ENCODE data around the gene CHRNB4.

DNA sequence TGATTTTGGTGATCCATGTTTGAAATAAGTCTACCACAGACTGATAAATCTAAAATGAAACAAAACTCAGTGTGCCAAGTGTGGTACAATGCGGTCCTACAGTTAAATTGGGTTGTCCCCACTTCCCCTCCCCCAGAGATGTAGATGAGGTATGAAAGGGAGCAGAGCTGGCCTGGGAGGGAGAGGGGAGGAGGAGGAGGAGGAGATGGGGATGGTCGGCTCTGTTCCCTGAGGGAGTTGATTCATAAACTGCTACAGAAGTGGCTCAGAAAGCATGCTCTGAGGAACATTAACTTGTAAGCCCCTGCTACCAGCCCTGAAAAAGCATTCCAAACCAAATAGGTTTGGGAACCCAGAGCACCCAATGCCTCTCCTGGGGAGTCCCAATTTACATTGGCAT lies 28.0 kb upstream of the CHRNB4 start:
- TF ChIP-seq, protein P1, sequence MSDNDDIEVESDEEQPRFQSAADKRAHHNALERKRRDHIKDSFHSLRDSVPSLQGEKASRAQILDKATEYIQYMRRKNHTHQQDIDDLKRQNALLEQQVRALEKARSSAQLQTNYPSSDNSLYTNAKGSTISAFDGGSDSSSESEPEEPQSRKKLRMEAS (IDR thresholded peaks at IDR 0.05): no peak
- TF ChIP-seq POLR2A (IDR thresholded peaks at IDR 0.05; ENCODE audit: control extremely low read depth in 1 of 2, low read depth in 2 of 2, low read length in 2 of 2): no peak
